AG04450 (cell line): Measurements from ENCODE around the gene ADAMTS6. TPM values are rescaled to one million over a fixed set of nuclear protein-coding genes. Genes with fewer than 3 reads are reported as not detected.

ENCODE experiments used
- CTCF ChIA-PET: fragments of 300-600, 350-600 bp; formaldehyde crosslinking; extraction: SDS; loops from one replicate; lab custom pipeline; 2022; ENCODE audit warnings: antibody characterized with exemption, inconsistent platforms; lab: Charles Lee
- POLR2A ChIA-PET: fragments of 350-600 bp; formaldehyde crosslinking; extraction: SDS; loops from one replicate; lab custom pipeline; 2021; ENCODE audit warnings: antibody characterized with exemption, inconsistent platforms; lab: Yijun Ruan, JAX
- DNase-seq: peaks from one replicate; pipeline ENCODE4 v3.0.0-alpha.2; 2011; ENCODE audit warnings: low read depth, low spot score
- H3K27ac ChIP-seq: one replicate; pipeline ENCODE4 v1.5.1; 2012; ENCODE audit warnings: low read depth, low read length, control low read depth
- H3K27me3 ChIP-seq: one replicate; pipeline ENCODE4 v1.6.0; 2012; ENCODE audit warnings: low read length; ENCODE audit not compliant: control insufficient read depth, insufficient read depth
- H3K4me3 ChIP-seq: 2 replicates; pipeline ENCODE4 v1.5.1; 2011; ENCODE audit warnings: mild to moderate bottlenecking, low read depth, low read length, control low read depth
- H3K9me3 ChIP-seq: 2 replicates; pipeline ENCODE4 v1.5.1; 2012; ENCODE audit warnings: low read length; ENCODE audit not compliant: control insufficient read depth, insufficient read depth
- CTCF ChIP-seq: IDR thresholded peaks from 2 replicates; pipeline ENCODE4 v1.5.1; 2011; ENCODE audit warnings: low read depth, low read length, control low read depth, inconsistent platforms
- polyA plus RNA-seq: library from polyadenylated mRNA; depleted of rRNA; stranded (reverse); fragments of >200 nt; gene quantifications from 2 replicates; pipeline ENCODE4 v1.2.3, GENCODE V29; 2011

Gene ADAMTS6
- polyA plus RNA-seq, 1 experiment: 22.5 TPM

GRCh38 chr5:65474130-65474711 is 7.5 kb downstream of the ADAMTS6 start:
- POLR2A ChIA-PET: interaction anchor here (0.7 to 0.9 kb wide), 2 partner anchors 347 to 521 kb away, joined by 3 to 8 read pairs; no protein-coding TSS in a partner anchor

GRCh38 chr5:65468633-65469032 is 13.1 kb downstream of the ADAMTS6 start:
- CTCF ChIA-PET: no interaction called here
- no peak for DNase-seq
- no peaks in the 10 kb centered on the region for H3K27me3 ChIP-seq
- POLR2A ChIA-PET: no interaction called here
- H3K9me3 ChIP-seq: no peaks in the 10 kb centered on the region
- TF ChIP-seq CTCF: no peak
- H3K27ac ChIP-seq: no peak overlapping the region
- H3K4me3 ChIP-seq: no peak overlapping the region

More at GRCh38 chr5:65474130-65474711, 7.5 kb downstream of the ADAMTS6 start:
- CTCF ChIA-PET: interaction anchor here (0.6 to 1.4 kb wide), 3 partner anchors 9 to 667 kb away, joined by 4 to 8 read pairs (median 4); no protein-coding TSS in a partner anchor
- H3K4me3 ChIP-seq: no peak overlapping the region
- no peak for TF ChIP-seq CTCF
- H3K27ac ChIP-seq: no peak overlapping the region
- DNase-seq: no peak
- H3K9me3 ChIP-seq: no peaks in the 10 kb centered on the region
- no peaks in the 10 kb centered on the region for H3K27me3 ChIP-seq

- H3K9me3 ChIP-seq: no peaks in the 10 kb centered on the region
- H3K27me3 ChIP-seq: no peaks in the 10 kb centered on the region
- POLR2A ChIA-PET: interaction anchor here (0.9 kb wide), 1 partner anchor 20 kb away, joined by 4 read pairs; the partner anchor contains the start of gene ADAMTS6
- H3K4me3 ChIP-seq: no peak overlapping the region
- no peak overlapping the region for H3K27ac ChIP-seq
- no peak for TF ChIP-seq CTCF
- no peak for DNase-seq
- CTCF ChIA-PET: no interaction called here
These were observed 19.5 kb downstream of the ADAMTS6 start for GRCh38 chr5:65462139-65462705.

- POLR2A ChIA-PET: interaction anchor here (0.9 kb wide), 1 partner anchor 21 kb away, joined by 4 read pairs; the partner anchor contains the start of gene ADAMTS6
- Histone ChIP-seq H3K27ac (no peak overlapping the region), H3K4me3 (no peak overlapping the region), H3K27me3 (no peaks in the 10 kb centered on the region), H3K9me3 (no peaks in the 10 kb centered on the region)
- no peak for TF ChIP-seq CTCF
- CTCF ChIA-PET: no interaction called here
- DNase-seq: no peak
These were observed 20.2 kb downstream of the ADAMTS6 start for GRCh38 chr5:65461490-65461889.

- Histone ChIP-seq H3K4me3 (no peak overlapping the region), H3K9me3 (no peaks in the 10 kb centered on the region), H3K27me3 (no peaks in the 10 kb centered on the region), H3K27ac (no peak overlapping the region)
- POLR2A ChIA-PET: no interaction called here
- no peak for DNase-seq
- no peak for TF ChIP-seq CTCF
- CTCF ChIA-PET: interaction anchor here (0.7 to 1.2 kb wide), 4 partner anchors 96 to 656 kb away, joined by 3 to 6 read pairs (median 4); no protein-coding TSS in a partner anchor
These were observed 21.7 kb downstream of the ADAMTS6 start for GRCh38 chr5:65459995-65460394.
